Superior temporal gyrus (tissue), 1 donor: Measurements from ENCODE around the gene STXBP6.

Source experiments
- DNase-seq: peaks from one replicate; pipeline ENCODE4 v3.0.0-alpha.2; 2016; ENCODE audit errors: extremely low spot score

STXBP6 gene

GRCh38 chr14:24831677-24832076 lies 218.3 kb downstream of the STXBP6 start:
- no peak for DNase-seq

GRCh38 chr14:24829862-24830261 lies 220.1 kb downstream of the STXBP6 start:
- DNase-seq, result no peak

DNA sequence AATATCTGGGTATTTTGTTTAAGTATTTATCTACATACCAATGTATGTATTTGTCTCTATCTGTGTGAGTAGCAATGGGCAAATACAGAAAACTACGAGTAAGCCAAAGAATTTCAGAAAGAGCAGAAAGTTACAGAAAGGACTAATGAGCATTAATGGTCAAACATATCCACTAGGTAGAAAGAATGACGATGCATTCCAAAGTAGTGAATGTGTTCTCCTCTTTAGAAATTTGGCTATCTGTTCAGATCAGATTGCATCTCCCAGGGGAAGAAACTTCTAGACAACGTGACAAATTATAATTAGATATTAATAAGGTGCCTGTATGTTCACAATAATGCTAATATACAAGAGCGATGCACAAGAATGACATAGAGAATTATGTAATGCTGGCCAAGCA lies 221.5 kb downstream of the STXBP6 start:
- DNase-seq, result no peak

GRCh38 chr14:24826390-24826789 lies 223.6 kb downstream of the STXBP6 start:
- no peak for DNase-seq

DNA sequence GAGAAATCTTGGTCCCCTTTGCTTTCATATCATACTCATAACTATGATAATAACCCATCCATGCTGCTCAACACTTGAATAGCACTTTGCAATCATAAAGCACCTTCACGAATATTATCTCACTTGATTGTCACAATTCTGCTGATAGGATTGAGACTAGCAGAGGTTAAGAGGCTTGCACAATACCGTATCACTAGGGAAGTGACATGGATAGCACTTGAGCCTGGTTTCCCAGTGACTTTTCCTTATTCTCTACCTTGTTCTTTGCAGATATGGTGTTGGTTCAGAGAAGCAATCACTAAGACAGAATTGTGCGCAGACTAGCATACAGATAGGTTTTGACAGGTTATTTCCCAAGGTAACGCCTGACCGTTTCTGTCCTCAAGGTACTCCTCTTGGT lies 229.3 kb downstream of the STXBP6 start:
- DNase-seq, result no peak

- DNase-seq, result no peak
Measured at GRCh38 chr14:24818823-24819341, 231.1 kb downstream of the STXBP6 start.

GRCh38 chr14:24818058-24818822 lies 231.7 kb downstream of the STXBP6 start:
- DNase-seq, result no peak

DNA sequence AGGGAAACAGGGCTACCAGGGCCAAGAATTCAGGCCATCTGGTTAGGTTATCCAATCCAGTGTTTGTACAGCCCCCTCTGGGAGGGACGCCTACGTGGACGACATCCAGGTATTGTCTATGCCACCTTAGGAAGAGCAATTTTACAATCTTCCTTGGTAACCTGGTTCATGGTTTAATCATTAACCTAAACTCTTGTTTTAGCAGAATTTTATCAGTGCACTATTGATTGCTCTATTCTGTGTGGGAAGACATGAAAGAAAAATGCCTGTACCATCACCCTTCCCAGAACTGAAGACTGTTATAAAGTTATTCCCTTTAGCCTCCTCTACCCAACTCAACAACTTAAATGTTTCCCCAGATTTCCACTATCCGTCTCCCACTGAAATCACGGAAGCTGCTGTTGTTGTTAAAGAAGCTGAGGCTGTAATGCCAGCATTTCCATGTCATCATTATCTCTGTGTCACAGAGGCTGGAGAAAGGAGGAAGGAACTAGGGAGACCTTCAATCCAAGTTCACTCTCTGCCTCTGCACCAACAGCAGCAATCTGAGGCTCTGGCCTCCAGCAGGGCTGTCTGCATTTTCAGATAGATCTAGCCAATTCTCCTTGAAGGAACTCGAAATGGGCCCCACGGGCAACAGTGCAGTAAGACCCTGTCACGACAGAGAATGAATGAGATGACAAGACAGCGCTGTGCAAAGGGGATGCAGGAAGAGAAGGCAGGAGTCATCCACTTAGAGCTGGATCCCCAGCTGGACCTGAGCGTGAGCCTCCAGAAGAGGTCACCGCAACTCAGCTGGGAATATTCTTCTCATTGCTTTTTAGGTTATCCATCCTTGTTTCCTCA lies 232.5 kb downstream of the STXBP6 start:
- peak; percentile 64 for DNase-seq

DNA sequence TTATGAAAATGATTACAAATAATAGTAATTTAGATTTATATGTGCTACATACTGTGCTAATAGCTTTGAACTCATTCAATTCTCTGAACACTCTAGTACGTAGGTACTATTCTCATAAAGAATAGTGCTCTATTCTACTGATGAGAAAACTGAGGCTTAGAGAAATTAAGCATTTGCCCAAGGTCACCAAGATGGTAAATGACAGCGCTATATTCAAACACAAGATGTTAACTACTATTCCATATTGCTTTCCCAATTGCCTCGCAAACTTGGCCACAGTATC lies 233.1 kb downstream of the STXBP6 start:
- no peak for DNase-seq

DNA sequence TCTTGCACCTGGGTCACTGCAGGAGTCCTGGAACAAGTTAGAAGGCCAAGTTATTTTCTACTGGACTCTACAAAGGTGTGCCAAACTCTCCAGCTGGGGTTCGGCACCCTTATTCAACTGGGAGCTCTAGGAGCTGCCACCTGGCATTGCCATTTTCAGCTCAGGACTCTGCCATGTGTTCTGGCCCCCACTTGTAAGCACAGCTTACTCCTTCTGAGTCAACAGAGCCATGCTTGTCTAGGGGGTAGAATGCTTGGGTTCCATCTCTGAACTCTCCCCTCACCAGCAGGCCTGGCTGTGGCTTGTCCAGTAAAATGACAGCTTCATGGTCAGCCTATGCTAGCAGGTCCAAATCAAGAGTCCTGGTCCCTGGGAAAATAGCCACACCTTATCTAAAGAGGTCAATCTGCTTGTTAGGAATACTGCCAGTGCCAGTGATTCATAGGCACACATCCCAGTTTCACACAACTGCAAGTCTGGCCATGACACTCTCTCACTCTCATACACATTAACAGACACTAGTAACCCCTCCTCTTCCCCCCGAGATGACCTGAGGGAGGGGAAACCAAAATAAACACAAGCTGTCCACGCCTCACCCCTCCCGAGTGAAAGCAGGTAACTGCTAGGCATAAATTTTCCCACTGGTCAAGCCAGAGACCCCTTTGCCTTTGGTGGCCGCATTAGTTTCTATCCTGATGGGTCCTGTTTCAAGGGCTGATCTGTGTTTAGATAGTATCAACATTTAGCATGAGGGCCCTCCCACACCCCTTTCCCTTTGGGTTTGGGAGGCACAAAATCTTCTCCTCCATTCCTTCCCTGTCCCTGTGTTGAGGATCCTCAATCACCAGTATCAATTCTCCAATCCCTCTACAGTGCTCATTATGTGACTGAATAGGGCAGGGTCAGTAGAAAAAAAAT lies 233.7 kb downstream of the STXBP6 start:
- DNase-seq, result no peak

DNA sequence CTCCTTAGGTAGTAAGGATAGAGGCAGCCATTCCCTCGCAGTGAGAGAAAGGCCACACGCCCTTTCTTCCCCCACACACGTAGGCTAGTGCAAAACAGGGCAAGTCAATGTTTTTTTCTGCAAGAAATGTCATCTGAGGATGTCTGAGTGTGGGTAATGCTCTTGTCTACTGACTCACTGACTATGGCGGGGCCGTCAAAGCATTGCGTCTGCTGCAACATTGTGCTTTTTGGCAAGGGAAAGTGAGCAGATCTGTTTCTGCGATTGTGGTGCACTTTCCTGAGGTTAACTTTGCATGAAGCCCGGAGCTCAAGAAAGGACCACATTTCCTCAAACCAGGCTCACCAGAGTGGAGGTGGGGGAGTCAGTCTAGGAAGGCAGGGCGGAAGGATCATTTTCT lies 234.4 kb downstream of the STXBP6 start:
- no peak for DNase-seq

DNA sequence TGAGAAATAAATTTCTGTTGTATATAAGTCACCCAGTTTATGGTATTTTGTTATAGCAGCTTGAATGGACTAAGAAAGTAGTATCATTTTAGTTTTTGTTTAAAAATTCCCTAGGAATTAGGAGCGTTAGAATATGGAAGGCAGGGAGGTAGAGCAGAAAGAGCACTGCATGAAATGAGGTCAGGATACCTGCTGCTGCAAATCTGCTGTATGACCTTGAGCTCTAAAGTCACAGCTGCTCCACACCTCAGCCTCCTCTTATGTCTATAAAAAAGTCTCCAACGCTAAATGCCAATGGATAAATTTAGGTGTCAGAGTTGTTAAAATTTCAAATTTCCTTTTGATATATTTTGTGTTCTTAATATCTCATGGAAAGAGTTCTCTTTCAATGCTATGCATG lies 235.0 kb downstream of the STXBP6 start:
- no peak for DNase-seq

- no peak for DNase-seq
Measured at GRCh38 chr14:24814346-24814745, 235.6 kb downstream of the STXBP6 start.

- DNase-seq, result no peak
Measured at GRCh38 chr14:24813819-24814259, 236.1 kb downstream of the STXBP6 start.

DNA sequence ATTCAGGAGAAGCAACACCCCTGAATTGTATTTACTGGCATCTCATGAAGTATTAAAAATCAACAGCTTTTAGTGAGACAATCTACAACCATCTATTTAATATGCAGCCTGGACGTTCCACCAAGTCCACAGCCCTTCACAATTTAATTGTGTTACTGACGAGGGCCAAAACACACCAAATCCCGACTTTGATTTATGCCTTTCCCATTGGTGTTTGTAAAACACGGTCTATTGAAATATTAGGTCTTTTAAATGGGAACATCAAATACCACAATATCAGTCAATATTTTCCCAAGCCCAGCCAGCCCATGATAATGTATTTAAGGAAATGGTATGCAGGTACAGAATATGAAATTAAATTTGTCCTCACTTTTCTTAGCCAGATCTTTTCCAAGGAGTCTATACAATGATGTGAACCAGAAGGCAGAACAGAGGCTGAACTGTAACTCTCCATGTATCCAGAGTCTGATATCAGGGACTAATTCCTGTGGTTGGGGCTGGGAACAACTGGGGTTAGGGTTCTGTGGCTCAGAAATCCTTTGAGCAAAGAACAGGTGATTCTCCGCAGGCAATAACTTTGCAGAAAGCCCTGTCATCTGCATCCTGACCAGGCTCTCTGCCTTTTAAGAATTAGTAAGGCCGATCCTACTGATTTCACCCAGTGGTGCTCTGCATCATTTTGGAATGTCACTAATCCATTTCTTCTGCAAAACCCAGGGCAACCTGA lies 236.7 kb downstream of the STXBP6 start:
- no peak for DNase-seq

DNA sequence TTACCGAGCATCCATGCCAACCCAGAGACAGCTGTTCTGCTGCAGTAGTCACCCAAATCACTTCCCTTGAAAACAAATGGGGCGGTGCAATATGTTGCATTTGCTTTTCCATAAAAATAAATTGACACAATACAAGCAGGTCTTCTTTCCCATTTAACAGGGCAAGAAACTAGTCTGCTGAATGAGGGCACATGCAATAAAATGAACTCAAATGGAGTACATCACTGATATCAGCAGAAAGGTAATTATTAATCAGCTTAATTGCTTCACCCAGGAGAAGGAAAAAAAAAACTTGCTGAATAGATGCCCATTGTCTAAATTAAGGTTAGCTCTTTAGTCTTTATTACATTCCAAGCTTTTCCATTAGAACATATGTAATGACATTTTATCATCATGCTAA lies 240.8 kb downstream of the STXBP6 start:
- no peak for DNase-seq

DNA sequence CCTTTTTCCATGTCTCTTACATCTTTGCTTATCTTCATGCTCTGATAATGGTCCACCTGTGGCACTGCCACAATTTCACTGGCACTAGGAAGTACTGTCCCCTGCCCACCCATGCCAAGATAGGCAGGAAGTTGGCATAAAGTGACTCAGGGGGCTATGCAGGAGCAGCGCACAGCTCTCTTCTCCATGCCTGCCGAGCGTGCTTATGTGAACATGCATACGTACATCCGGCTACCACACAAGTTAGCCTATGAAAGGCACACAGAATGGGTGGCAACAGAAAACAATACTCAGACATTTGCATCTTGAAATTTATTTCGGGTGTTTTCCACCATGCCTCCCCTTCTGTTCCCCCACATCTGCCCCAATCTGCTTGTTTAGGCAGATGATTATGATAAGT lies 241.5 kb downstream of the STXBP6 start:
- no peak for DNase-seq

- peak; percentile 80 for DNase-seq
Measured at GRCh38 chr14:24806061-24806678, 243.8 kb downstream of the STXBP6 start.

DNA sequence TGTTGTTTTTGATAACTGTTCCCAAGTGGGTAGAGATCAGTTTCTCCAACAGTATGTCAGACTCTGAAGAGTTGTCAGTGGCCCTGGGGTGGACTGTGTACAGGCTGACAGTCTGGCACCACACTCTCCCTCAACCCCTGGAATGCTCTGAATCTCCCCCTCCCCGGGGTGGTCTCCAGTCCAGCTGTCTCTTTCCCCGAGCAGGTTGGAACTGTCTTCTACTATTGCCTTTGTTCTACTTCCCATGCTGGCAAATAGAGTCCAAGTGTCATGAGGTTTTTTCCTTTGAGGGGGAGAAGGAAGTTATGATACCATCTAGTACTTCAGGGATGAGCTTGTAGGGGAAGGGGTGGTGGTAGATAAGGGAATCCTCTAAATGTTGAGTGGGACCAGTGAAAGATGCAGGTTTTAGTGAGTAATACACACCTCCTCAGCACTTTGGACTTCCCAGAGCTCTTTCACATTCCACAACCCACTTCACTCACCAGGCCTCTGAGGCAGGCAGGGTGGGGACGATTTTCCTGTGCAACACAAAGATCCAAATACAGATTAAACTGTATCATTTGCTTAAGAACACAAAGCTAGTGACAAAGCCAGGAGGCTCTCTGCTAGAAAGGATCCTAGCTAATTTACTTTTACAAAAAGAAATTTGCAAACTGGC lies 245.3 kb downstream of the STXBP6 start:
- no peak for DNase-seq

DNA sequence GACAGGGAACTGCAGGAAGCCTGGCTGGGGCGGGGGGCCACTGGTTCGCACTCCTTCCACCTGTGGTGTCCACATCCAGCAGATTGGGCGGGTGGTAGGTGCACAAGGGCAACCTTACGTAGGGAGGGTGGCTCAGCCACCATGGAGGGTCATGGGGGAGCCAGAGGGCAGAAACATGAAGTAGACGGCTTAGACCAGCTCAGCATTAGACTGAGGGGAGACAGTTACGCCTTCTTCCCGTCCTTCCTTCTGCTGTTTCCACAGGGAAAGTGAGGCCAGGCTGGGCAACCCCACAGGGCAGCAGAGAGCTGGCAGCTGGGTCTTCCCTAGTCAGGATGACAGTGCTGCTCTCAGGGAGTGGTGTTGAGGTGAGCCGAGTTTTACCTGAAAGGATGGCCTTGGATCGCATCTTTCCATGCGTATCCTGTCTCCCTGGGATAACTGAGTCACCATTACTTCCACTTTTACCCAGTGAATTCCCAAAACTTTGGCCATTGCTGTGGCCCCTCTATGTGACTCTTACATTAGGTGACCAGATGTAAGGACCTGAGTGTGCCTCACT lies 245.9 kb downstream of the STXBP6 start:
- DNase-seq, result no peak
